Endothelial cell of umbilical vein (primary cell): ENCODE data around the gene NID2. TPM values are rescaled to one million over a fixed set of nuclear protein-coding genes. Genes with fewer than 3 reads are reported as not detected.

Source experiments
- BruUV-seq: library from RNA; stranded (reverse); fragments of 400-500 nt; replicated peaks from 2 replicates; lab custom pipeline; 2021; lab: Mats Ljungman, UMichigan
- CTCF ChIA-PET: fragments of 300-600, 350-600 bp; sonication (Branson Sonifier 250); formaldehyde crosslinking; loops from one replicate; lab custom pipeline; 2021; ENCODE audit warnings: antibody characterized with exemption, inconsistent platforms; lab: Charles Lee
- POLR2A ChIA-PET: fragments of 300-600, 350-600 bp; sonication (Branson Sonifier 250); formaldehyde crosslinking; loops from one replicate; lab custom pipeline; 2021; ENCODE audit warnings: antibody characterized with exemption, inconsistent platforms; lab: Charles Lee
- DNase-seq: peaks from one replicate; pipeline ENCODE4 v3.0.0-alpha.2; 2011; ENCODE audit warnings: low read depth, low spot score
- FAIRE-seq: peaks from 2 replicates; lab custom pipeline; 2011; peaks lifted over from hg19 to GRCh38; lab: Jason Lieb, UNC
- H2AFZ ChIP-seq: 2 replicates; pipeline ENCODE4 v1.6.0; 2012; ENCODE audit warnings: low read depth, low read length, control low read depth, inconsistent platforms
- H3K27ac ChIP-seq: 2 replicates; pipeline ENCODE4 v1.5.1; 2011; ENCODE audit warnings: low read depth, mild to moderate bottlenecking, control low read depth, low read length, moderate library complexity; ENCODE audit not compliant: insufficient read depth
- H3K27me3 ChIP-seq, 2 experiments: 2 replicates each; pipeline versions ENCODE4 v1.6.0 to v1.6.1; 2011; ENCODE audit warnings: low read length in 2 of 2, mixed read lengths in 1 of 2; ENCODE audit not compliant: control insufficient read depth in 2 of 2, insufficient read depth in 2 of 2
- H3K36me3 ChIP-seq, 2 experiments: 2 replicates in 1 of 2; 3 replicates in 1 of 2; pipeline ENCODE4 v1.5.1; 2011; ENCODE audit warnings: low read length in 2 of 2, mild to moderate bottlenecking in 1 of 2, moderate library complexity in 1 of 2; ENCODE audit not compliant: control insufficient read depth in 2 of 2, insufficient read depth in 2 of 2; ENCODE audit errors: extremely low read depth in 1 of 2
- H3K4me1 ChIP-seq: 3 replicates; pipeline ENCODE4 v1.5.1; 2011; ENCODE audit warnings: mild to moderate bottlenecking, low read length; ENCODE audit not compliant: control insufficient read depth, insufficient read depth; ENCODE audit errors: extremely low read depth
- H3K4me2 ChIP-seq: 2 replicates; pipeline ENCODE4 v1.6.1; 2011; ENCODE audit warnings: low read length, control low read depth, mixed read lengths; ENCODE audit not compliant: insufficient read depth
- H3K4me3 ChIP-seq, 3 experiments: fragments of 200-600 bp in 1 of 3; sonication (generic), shearing (Covaris generic) in 1 of 3; replicated peaks in 1 of 3; 2 replicates each; pipeline ENCODE4 v1.5.1; 2011 to 2016; ENCODE audit warnings: control low read depth in 3 of 3, low read length in 3 of 3, mild to moderate bottlenecking in 2 of 3, inconsistent platforms in 1 of 3, low read depth in 1 of 3, moderate library complexity in 1 of 3; ENCODE audit not compliant: insufficient read depth in 1 of 3
- H3K79me2 ChIP-seq: 2 replicates; pipeline ENCODE4 v1.6.0; 2012; ENCODE audit warnings: low read length, inconsistent platforms; ENCODE audit not compliant: control insufficient read depth, insufficient read depth
- H3K9ac ChIP-seq: replicated peaks from 2 replicates; pipeline ENCODE3; 2011; ENCODE audit warnings: low read length, control low read depth; ENCODE audit not compliant: insufficient read depth; ENCODE audit errors: extremely low read depth
- H3K9me1 ChIP-seq: replicated peaks from 3 replicates; pipeline ENCODE4 v1.6.0; 2011; ENCODE audit warnings: mild to moderate bottlenecking, low read length; ENCODE audit not compliant: control insufficient read depth, insufficient read depth; ENCODE audit errors: extremely low read depth
- H3K9me3 ChIP-seq: replicated peaks from 2 replicates; pipeline ENCODE4 v1.5.1; 2012; ENCODE audit warnings: low read length, inconsistent platforms; ENCODE audit not compliant: control insufficient read depth, insufficient read depth
- H4K20me1 ChIP-seq: replicated peaks from 2 replicates; pipeline ENCODE3; 2011; ENCODE audit warnings: mild to moderate bottlenecking, low read length; ENCODE audit not compliant: control insufficient read depth, insufficient read depth; ENCODE audit errors: extremely low read depth
- EZH2 ChIP-seq: IDR thresholded peaks from 2 replicates; pipeline ENCODE4 v1.6.1; 2012; ENCODE audit warnings: borderline replicate concordance, low read depth, mild to moderate bottlenecking, moderate library complexity, low read length, inconsistent platforms; ENCODE audit not compliant: severe bottlenecking
- FOS ChIP-seq: IDR thresholded peaks from 2 replicates; pipeline ENCODE4 v1.6.1; 2011; ENCODE audit warnings: mild to moderate bottlenecking, low read length, moderate library complexity, borderline replicate concordance; ENCODE audit not compliant: insufficient read depth
- GATA2 ChIP-seq: IDR thresholded peaks from 2 replicates; pipeline ENCODE4 v1.7.0; 2011; ENCODE audit warnings: low read depth, mild to moderate bottlenecking, moderate library complexity, mixed read lengths, low read length; ENCODE audit not compliant: insufficient read length, insufficient read depth
- JUN ChIP-seq: IDR thresholded peaks from 2 replicates; pipeline ENCODE4 v1.6.1; 2011; ENCODE audit warnings: borderline replicate concordance, low read depth; ENCODE audit not compliant: insufficient read length, insufficient read depth
- MYC ChIP-seq: IDR thresholded peaks from one replicate; pipeline ENCODE4 v1.6.1; 2011; ENCODE audit warnings: mild to moderate bottlenecking, low read depth, low read length
- POLR2A ChIP-seq: IDR thresholded peaks from 2 replicates; pipeline ENCODE4 v1.6.1; 2012; ENCODE audit warnings: low read depth, mild to moderate bottlenecking, control low read depth, low read length
- POLR2AphosphoS5 ChIP-seq: IDR thresholded peaks from 2 replicates; pipeline ENCODE4 v1.6.1; 2012; ENCODE audit warnings: low read depth, mild to moderate bottlenecking, control low read depth, low read length, moderate library complexity; ENCODE audit not compliant: insufficient read depth
- dilution Hi-C: fragments of 300-500 bp; cut with MboI; formaldehyde crosslinking; loops from one replicate; pipeline ENCODE4 v1.15.0; 2019; ENCODE audit warnings: low sequenced_read_pairs; ENCODE audit not compliant: extremely low pct_ligation_motif_present
- intact Hi-C: fragments of 100-400 bp; cut with micrococcal nuclease; formaldehyde crosslinking; loops from one replicate; pipeline ENCODE4 v1.10.0; 2022
- polyA plus RNA-seq, 4 experiments: library from polyadenylated mRNA; depleted of rRNA in 3 of 4; stranded (reverse) in 3 of 4; unstranded in 1 of 4; fragments of >200 nt; gene quantifications; 2 replicates each; pipeline versions ENCODE4 v1.2.1 to v1.2.3, GENCODE V29; 2011 to 2012; ENCODE audit warnings: missing spikeins in 1 of 4
- total RNA-seq: library from RNA; stranded (reverse); gene quantifications from 2 replicates; pipeline ENCODE4 v1.2.3, GENCODE V29; 2021
- TF ChIP-seq, protein P1 (sequence below), 2 donors: IDR thresholded peaks; 1 replicate in 1 of 2; 2 replicates in 1 of 2; pipeline ENCODE4 v1.5.1; 2011; ENCODE audit warnings: low read length in 2 of 2, mild to moderate bottlenecking in 2 of 2, moderate library complexity in 2 of 2, control low read depth in 1 of 2, inconsistent platforms in 1 of 2, low read depth in 1 of 2; ENCODE audit not compliant: insufficient read depth in 1 of 2; ENCODE audit errors: extremely low read depth in 1 of 2
- TF ChIP-seq, protein P2 (sequence below): IDR thresholded peaks from 2 replicates; pipeline ENCODE4 v1.6.1; 2011; ENCODE audit not compliant: insufficient read depth, insufficient read length

The NID2 gene
- total and polyA plus RNA-seq, 2 donors (not counting 3 experiments of a cell fraction or from before 2014, with no cell fraction given) = 22.5 to 56.7 TPM

DNA sequence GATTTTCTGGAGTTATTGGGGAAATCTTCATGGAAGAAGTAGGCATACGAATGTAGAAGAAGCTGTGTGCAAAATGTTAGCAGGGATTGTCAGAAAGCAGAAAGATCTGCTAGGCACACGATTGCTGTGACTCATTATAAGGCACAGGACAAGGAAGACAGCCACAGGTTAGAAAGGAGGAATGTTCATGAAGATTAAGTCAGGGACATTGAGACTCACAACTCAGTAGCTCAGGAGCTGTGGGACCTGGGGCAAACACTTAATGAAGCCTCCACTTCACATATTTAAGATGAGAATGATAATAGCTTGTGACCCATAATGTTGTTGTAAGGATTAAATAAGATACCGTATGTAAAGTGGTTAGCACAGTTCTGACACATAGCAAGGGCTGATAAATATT, 106.1 kb downstream of the NID2 start:
- POLR2A ChIA-PET = no interaction called here
- Histone ChIP-seq H3K4me2 (no peak overlapping the region), H4K20me1 (no peaks in the 10 kb centered on the region), H3K36me3 (no peaks in the 10 kb centered on the region), H3K27me3 (peaks cover 24 to 28% of the 10 kb centered on the region in 2 experiments), H3K79me2 (no peaks in the 10 kb centered on the region), H3K4me3 (no peak overlapping the region), H3K9me1 (no peaks in the 10 kb centered on the region), H3K4me1 (peaks cover 3% of the 10 kb centered on the region), H3K9me3 (no peaks in the 10 kb centered on the region), H3K9ac (no peak overlapping the region), H2AFZ (no peak overlapping the region), H3K27ac (no peak overlapping the region)
- dilution Hi-C loops (no loop called here), intact Hi-C loops (no loop called here)
- FAIRE-seq = no peak
- TF ChIP-seq GATA2 = no peak
- no peak for TF ChIP-seq EZH2
- no peak for TF ChIP-seq JUN
- TF ChIP-seq FOS = no peak
- TF ChIP-seq MYC = no peak
- no peak for TF ChIP-seq POLR2AphosphoS5
- no peak for TF ChIP-seq POLR2A
- TF ChIP-seq, protein P1, sequence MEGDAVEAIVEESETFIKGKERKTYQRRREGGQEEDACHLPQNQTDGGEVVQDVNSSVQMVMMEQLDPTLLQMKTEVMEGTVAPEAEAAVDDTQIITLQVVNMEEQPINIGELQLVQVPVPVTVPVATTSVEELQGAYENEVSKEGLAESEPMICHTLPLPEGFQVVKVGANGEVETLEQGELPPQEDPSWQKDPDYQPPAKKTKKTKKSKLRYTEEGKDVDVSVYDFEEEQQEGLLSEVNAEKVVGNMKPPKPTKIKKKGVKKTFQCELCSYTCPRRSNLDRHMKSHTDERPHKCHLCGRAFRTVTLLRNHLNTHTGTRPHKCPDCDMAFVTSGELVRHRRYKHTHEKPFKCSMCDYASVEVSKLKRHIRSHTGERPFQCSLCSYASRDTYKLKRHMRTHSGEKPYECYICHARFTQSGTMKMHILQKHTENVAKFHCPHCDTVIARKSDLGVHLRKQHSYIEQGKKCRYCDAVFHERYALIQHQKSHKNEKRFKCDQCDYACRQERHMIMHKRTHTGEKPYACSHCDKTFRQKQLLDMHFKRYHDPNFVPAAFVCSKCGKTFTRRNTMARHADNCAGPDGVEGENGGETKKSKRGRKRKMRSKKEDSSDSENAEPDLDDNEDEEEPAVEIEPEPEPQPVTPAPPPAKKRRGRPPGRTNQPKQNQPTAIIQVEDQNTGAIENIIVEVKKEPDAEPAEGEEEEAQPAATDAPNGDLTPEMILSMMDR (IDR thresholded peaks at IDR 0.05; ENCODE audit: extremely low read depth in 1 of 2, insufficient read depth in 1 of 2, low read depth in 1 of 2, low read length in 2 of 2) = no peak
- TF ChIP-seq, protein P2, sequence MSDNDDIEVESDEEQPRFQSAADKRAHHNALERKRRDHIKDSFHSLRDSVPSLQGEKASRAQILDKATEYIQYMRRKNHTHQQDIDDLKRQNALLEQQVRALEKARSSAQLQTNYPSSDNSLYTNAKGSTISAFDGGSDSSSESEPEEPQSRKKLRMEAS = no peak
- BruUV-seq = no TSS peak
- CTCF ChIA-PET = interaction anchor here (1.0 to 1.1 kb wide), 4 partner anchors 15 to 33 kb away, joined by 3 to 13 read pairs (median 4); no protein-coding TSS in a partner anchor
- DNase-seq = peak; percentile 49
